Loucy (cell line): ENCODE data around the gene DNASE2B.

Experiments
- EZH2phosphoT487 ChIP-seq: fragments of 200-600 bp; IDR thresholded peaks from 2 replicates; pipeline ENCODE4 v1.6.1; 2018; ENCODE audit warnings: antibody characterized with exemption, mild to moderate bottlenecking, moderate library complexity, borderline replicate concordance
- TF ChIP-seq, protein P1 (sequence below): fragments of 200-600 bp; sonication (generic); conservative IDR thresholded peaks from 2 replicates; pipeline ENCODE4 v1.5.1; 2014; ENCODE audit warnings: mild to moderate bottlenecking, antibody characterized with exemption, low read length

DNA sequence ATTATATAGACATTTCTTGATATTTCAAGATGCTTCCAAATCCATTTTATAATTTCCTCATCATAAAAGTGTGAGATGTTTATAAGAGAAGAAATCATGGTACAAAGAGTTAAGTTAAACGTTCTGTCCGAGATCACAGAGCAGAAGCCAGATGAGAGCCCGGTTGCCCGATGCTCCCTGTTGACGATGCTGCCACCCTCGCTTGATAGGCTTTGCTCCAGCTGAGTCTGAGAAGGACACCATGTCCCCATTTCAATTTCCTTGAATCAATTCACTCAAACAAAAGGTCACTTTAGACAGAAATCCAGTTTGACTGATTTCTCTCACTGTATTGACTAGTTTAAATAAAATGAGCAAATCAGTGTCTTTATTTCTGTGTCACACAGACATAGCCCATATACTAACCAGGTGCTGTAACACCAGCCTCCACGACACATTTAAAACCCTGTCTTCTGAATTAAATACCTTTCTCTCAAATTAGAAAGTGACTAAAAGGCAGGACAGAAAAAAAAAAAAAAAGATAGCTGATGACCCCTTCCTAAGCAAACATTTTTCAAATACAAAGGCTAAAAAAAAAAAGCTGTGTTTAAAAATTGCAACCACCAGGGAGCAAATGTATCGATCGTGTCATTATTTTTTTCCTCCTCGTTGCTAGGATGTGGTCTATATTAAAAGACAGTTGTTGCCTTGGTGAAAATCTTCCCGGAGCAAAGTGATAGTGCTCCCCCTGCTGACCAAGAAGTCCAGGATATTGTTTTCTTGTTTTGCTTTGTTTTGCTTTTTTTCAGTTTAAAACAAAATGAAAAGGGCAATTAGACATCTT, 35.2 kb downstream of the DNASE2B start:
- TF ChIP-seq, protein P1, sequence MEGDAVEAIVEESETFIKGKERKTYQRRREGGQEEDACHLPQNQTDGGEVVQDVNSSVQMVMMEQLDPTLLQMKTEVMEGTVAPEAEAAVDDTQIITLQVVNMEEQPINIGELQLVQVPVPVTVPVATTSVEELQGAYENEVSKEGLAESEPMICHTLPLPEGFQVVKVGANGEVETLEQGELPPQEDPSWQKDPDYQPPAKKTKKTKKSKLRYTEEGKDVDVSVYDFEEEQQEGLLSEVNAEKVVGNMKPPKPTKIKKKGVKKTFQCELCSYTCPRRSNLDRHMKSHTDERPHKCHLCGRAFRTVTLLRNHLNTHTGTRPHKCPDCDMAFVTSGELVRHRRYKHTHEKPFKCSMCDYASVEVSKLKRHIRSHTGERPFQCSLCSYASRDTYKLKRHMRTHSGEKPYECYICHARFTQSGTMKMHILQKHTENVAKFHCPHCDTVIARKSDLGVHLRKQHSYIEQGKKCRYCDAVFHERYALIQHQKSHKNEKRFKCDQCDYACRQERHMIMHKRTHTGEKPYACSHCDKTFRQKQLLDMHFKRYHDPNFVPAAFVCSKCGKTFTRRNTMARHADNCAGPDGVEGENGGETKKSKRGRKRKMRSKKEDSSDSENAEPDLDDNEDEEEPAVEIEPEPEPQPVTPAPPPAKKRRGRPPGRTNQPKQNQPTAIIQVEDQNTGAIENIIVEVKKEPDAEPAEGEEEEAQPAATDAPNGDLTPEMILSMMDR, result peak; percentile 89
- TF ChIP-seq EZH2phosphoT487, result no peak
